ENCODE data around the gene IRF2BP2.

IRF2BP2 gene

DNA sequence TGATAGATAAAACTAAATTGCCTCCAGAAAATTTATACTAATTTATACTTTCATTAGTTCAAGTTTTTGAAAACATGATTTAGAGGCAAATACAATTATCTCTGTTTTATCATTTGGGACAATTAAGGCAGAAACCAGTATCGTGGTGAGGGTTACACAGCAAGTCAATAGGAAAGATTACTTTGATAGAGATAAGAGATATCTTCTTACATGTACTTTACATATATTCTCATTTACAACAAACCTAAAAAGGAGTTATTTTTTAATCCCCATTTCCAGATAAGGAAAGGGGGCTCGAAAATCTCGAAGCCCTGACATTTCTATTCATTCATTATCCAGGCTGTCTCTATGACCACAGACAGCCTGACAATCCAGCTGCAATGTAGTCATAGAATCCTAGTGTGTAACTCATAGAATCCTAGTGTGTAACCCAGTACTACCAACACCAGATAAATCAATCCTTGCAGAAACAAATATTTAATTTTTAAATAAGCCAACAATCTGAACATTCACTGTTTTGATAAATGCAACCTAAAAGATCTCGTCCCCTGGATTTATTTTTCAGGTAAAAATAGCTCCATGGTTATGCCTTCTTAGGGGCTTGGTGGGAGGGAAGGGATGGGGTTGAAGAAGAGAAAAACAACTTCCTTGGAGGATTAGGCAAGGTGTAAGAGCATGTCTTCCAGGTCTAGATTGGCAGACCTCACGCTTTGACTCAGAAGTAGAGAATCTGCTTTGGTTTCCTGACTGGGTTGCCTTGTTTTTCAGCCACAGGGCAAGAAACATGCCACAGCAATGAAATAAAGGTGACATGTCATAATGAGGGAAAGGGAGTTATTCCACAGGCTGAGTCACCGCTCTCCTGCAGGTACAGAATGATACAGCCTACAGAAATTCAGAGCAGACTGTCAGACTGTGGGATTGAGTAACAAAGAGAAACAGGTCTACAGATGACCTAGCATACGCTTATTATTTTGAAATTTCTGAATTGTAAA is 45.6 kb downstream of the IRF2BP2 start:
- TF ChIP-seq, protein P1, sequence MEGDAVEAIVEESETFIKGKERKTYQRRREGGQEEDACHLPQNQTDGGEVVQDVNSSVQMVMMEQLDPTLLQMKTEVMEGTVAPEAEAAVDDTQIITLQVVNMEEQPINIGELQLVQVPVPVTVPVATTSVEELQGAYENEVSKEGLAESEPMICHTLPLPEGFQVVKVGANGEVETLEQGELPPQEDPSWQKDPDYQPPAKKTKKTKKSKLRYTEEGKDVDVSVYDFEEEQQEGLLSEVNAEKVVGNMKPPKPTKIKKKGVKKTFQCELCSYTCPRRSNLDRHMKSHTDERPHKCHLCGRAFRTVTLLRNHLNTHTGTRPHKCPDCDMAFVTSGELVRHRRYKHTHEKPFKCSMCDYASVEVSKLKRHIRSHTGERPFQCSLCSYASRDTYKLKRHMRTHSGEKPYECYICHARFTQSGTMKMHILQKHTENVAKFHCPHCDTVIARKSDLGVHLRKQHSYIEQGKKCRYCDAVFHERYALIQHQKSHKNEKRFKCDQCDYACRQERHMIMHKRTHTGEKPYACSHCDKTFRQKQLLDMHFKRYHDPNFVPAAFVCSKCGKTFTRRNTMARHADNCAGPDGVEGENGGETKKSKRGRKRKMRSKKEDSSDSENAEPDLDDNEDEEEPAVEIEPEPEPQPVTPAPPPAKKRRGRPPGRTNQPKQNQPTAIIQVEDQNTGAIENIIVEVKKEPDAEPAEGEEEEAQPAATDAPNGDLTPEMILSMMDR (IDR thresholded peaks at IDR 0.05; ENCODE audit: low read depth, low read length), result no peak
- H3K4me3 ChIP-seq (ENCODE audit: low read depth, low read length), result no peak overlapping the region

DNA sequence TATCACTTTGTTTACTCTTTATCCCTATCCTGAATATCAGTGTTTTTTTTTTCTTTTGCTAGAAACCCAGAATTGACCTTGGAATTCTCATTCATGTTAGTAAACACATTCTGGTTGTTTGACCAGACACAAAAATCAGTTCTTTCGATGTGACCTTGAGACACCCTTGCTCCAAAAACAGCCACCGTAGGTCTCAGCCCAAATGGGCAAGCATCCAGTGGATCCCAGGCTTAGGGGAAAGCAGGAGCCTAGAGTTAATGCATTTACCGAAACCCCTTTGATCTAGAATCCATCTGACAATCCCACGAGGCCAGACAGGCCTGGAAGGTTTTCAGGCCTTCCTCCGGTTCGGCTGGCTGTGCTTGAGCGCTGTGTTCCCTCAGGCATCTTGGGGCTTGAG is 47.6 kb downstream of the IRF2BP2 start:
- no peak overlapping the region for H3K4me3 ChIP-seq (ENCODE audit: low read depth, low read length)
- TF ChIP-seq, protein P1 (IDR thresholded peaks at IDR 0.05; ENCODE audit: low read depth, low read length), result no peak

DNA sequence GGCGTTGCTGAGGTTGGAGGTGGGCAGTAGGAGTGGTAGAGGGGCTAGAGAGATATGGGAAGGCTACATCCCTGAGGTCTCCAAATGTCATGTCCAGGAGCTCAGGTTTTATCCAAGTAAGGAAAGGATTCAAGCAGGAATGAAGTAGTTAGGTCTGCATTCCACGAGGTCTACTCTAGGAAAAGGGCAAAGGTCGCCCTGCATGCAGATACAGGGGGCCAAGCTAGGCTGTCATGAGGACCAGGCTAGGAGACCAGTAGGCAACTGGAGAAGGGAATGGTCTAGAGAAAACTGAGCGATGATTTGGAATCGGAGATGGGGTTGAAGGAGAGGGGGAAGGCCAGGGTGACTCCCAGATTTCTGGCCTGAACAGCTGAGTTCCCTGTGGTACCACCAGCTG is 48.7 kb downstream of the IRF2BP2 start:
- TF ChIP-seq, protein P1 (IDR thresholded peaks at IDR 0.05; ENCODE audit: low read depth, low read length), result no peak
- no peak overlapping the region for H3K4me3 ChIP-seq (ENCODE audit: low read depth, low read length)

DNA sequence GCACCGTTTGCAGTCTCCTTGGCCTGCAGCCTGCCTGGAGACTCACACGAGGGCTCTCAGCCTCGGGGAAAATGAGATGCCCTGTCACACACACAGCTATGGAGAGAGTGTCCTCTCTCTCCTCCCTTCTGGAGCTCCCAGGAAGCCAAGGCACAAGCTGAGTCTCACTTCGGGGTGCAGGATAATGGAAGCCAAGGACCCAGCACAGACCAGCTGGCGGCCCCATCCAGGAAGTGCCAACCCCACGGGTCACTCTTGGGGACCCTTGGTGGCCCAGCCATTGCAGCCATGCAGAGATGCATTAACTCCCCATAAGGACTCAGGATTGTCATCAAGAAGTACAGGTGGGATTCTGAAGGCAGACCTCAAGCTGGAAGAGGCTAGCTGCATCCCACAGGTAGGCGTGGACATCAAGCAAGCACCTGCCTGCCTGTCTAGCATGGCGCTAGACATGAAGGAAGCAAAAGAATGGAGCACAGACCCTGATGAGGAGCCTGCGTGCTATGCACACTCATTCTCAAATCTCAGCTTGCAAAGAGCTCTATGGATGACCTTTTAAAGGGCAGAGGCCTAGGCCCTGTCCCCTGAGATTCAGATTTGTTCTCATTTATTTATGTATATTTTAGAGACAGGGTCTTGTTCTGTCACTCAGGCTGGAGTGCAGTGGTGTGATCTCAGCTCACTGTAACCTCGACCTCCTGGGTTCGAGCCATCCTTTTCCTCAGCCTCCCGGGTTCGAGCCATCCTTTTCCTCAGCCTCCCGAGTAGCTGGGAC is 49.9 kb downstream of the IRF2BP2 start:
- no peak overlapping the region for H3K4me3 ChIP-seq (ENCODE audit: low read depth, low read length)
- TF ChIP-seq, protein P1 (IDR thresholded peaks at IDR 0.05; ENCODE audit: low read depth, low read length), result no peak

DNA sequence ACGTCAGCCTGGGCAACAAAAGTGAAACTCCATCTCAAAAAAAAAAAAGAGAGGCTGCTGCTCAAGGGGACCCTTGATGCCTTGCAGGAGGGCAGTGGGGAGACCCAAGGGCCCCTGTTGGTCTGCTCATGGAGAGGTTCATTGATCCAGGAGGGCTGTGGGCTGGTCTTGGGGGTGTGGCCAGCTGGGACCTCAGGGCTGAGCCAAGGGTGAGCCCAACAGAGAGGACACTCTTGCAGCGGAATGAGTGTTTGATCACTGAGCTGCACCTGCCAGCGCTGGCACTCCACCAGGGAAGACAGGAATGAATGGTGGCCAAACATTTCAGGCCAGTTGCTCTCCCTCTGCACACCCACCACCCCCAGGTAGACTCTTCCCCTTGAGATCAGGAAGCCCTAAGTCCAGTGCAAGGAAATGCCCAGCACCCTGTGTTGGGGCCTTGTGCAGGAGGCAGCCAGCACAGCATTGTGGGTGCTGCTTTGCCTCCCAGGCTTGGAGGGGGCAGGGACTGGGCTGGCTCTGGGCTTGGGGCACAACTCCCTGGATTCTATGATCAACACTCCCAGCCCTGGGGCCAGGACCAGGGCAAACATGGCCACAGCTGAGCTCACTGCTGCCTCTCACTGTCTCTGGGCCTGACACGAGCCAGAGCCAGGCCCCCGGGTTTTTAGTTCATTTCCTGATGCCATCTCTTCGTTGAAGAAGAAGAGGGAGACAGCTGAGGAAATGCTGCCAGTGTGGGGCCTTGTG is 50.7 kb downstream of the IRF2BP2 start:
- no peak overlapping the region for H3K4me3 ChIP-seq (ENCODE audit: low read depth, low read length)
- TF ChIP-seq, protein P1 (IDR thresholded peaks at IDR 0.05; ENCODE audit: low read depth, low read length), result no peak

DNA sequence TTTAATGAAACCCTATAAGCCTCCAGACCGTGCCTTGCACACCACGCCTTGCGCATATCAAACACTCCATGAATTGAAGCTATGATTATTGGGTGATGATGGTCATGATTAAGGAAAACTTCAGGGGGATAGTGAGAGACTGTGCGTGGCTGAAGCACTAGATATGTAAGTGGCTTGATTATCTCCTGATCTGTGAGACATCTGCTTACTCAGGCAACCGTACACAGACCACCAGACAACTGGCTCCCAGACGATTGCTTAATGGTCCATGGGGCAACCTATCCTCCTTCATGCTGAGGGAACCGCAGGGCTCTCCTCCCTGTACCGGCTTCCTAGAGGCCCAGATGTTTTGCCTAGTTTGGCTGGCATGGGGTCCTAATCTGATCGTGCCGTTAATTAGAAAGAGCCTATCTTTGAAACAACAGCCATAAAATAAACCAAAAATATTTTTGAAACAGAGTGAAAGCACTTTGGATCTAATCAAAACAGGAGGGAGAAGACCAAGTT is 51.6 kb downstream of the IRF2BP2 start:
- TF ChIP-seq, protein P1 (IDR thresholded peaks at IDR 0.05; ENCODE audit: low read depth, low read length), result no peak
- no peak overlapping the region for H3K4me3 ChIP-seq (ENCODE audit: low read depth, low read length)

All from WI38 (cell line).